GM18499 (cell line): ENCODE measurements around the gene RFFL.

ENCODE experiments used
- ATAC-seq: cut with Tn5 transposase; IDR thresholded peaks from one replicate; pipeline ENCODE4 v1.9.1; 2021; ENCODE audit warnings: moderate number of reproducible peaks; ENCODE audit not compliant: insufficient read depth, unreplicated experiment

The RFFL gene

DNA sequence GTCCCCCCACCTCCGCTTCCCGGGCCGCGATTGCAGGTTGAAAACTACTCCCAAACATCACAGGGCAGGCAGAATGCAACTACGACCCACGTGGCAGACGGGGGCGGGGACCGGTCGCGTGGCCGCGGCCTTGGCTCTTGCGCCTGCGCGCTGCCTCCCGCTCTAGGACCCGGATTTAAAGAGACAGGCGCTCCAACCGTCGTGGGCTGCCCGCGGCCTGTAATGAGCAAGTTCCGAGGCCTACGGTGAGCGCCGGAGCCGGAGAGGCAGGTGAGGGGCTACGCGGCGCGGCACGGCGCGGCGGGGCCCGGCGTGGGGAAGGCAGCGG is 83.2 kb downstream of the RFFL start, which contains the start of gene LIG3:
LIG3 (plus strand) TSS at position 160 of the 328 bp plus-strand sequence. CDS start 2,494 bp downstream, outside the sequence.
- no peak for ATAC-seq

DNA sequence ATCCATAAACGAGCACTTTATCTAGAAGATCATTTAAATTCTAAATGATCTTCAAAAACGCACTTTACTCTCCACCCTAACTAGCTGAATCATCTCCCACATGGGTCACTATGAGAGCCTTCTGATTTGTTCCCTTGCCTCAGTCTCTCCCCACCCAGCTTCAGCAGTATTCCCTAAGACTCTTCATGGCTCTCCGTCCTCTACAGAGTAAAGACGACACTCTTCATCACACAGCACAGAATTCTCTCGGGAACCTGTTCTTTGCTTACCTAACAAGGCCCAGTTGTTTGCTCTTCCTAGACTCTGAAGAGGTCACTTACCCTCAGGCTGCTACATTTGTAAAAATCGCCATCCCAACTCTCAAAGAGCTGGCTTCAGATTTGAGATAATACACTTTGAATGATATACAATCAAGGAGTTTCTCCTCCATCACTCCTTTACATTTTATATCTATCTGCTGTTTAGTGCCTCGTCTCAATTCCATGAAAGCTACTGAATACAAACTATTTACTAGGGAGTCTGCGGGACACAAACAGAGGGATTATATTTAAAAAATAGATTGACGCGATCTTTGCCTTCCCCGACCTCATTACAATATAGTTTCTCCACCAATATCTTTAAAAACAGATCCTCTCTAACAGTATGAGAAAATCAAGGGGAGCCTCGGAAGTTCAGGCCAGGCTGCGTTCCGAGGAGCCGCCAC is 83.7 kb downstream of the RFFL start:
- no peak for ATAC-seq

DNA sequence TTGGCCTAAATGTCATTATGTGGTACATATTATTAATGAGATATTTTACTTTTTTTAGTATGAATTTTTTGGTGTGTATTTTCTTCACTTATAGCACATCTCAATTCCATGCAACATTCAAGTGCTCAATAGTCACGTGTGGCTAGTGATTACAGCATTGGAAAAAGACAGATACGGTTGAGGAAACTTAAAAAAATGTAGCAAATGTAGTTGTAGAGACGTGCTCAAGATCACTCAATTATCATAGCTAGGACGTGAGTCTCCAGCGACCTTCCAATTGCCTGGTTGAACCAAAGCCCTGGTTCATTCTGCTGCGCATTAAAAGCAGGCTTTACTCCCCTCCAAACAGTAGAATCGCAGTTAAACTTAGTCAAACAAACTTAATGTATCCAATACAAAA is 84.4 kb downstream of the RFFL start:
- ATAC-seq = no peak

DNA sequence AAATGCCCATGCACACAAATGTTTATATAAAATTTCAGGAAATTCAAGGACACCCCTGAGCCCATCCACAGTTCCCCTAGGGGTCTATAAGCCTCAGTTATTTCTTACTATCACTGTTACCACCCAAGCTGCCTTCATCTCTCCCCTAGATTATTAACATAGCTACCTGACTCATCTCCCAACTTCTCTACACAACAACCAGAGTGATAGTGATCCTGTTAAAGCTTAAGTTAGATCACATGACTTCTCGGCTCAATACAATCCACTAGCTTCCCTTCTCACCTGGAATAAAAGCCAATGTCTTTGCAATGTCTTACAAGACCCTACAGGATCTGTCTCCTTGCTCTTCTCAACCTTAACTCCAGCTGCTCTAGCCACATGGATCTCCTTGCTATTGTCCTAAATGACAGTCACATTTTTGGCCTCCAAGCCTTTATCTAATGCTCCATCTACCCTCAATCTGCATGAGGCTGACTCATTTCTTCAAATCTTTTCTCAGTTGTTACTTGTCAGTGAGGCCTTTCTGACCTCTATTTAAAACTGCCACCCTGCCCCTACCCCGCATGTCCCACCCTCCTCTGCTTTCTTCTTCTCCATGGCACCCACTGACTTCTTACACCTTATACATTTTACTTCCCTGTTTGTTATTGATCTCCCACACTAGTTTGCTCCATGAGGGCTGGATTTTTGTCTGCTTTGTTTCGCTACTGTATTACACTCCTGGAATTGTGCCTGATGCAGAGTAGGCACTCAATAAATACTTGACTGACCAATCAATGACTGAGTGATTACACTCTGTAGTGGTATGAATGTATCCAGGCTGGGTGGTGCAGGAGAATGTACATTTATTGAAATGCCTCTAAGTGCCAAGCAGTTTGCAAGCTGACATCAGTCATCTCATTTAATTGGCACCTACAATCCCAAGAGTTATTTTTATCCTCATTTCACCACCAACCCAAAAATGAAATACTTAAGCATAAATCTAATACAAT is 88.4 kb downstream of the RFFL start:
- ATAC-seq = no peak

DNA sequence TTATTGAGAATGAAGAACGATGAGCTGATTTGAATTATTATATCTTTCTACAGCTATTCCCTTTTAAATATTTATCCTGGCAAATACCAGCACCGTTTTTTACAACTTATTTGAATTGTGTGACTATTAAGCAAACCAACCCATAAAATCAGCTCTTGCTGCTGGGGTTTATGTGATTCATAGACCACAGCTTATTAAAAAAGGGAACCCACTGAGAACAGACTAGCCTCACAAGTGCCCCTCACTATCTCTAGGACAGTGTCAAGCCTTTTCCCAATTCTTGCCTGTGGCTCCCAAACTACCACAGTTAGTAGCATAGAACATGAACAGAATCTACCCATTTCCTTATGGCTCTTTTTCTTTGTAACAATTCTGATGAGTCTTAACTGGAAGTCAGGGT is 89.3 kb downstream of the RFFL start:
- no peak for ATAC-seq

DNA sequence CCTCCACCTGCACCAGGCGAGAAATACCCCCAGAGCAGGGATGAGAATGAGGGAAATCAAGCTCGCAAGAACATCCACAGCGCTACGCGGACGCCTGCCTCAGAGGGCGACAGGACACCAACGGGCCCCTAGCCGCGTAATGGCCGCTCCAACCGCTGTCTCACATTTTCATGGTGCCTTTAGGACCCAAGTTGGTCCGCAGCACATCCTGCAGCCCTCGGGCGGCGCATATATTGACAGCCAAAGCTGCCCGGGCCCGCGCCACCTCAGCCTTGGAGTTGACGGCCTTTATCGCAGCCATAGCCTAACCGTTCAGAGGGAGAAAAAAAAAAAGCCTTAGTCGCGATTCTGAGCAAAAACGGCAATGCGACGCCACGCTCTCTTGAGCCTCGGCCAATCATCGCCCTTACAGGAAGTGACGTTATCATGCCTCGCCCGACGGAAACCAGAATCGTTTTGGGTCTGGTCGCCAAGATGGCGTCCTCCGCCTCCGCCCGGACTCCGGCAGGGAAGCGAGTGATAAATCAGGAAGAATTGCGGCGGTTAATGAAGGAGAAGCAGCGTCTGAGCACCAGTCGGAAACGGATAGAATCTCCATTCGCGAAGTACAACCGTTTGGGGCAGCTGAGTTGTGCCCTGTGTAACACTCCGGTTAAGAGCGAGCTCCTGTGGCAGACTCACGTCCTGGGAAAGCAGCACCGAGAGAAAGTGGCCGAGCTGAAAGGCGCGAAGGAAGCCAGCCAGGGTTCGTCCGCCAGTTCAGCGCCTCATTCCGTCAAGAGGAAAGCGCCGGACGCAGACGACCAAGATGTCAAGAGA is 102.2 kb downstream of the RFFL start, which contains the start of the genes CCT6B and ZNF830:
CCT6B (minus strand) TSS at position 368 of the 819 bp plus-strand sequence; CDS start at position 301, 67 bp downstream.
ZNF830 (plus strand) TSS at position 448 of the 819 bp plus-strand sequence; CDS start at position 475, 27 bp downstream.
- peak; percentile 79 for ATAC-seq

DNA sequence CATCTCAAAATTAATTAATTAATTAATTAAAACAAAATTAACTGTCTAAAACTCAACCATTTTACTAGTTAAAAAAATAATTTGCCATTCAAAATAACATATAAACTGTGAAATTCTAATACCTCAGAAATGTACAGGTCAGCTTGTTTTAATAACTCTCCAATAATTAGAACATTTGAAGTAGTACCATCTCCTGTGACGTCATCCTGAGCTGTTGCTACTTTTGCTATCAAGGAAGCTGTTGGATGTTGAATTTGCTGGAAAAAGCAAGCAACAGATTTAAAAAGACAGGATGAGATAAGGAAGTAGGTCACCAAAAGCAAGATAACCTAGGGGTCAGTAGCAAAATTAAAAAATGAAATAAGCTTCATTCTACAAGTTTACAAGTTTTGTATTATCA is 105.1 kb downstream of the RFFL start:
- no peak for ATAC-seq
